ENCODE results near the gene ARSH.
"Not testable (repeated sequence)": the region's sequence is repeated elsewhere in the genome, so short reads cannot be mapped to it uniquely, and the experiment has no call there.

- not testable (repeated sequence) for TF ChIP-seq CTCF, EP300 (IDR thresholded peaks at IDR 0.05)
Measured at GRCh38 chrX:3050523-3051175, 44.3 kb downstream of the ARSH start.

Data from stomach (tissue), 4 donors.